CD4-positive, alpha-beta T cell treated with Interleukin-21 for 1 hour (primary cell): Measurements from ENCODE around the gene STYXL2.

ENCODE experiments used
- DNase-seq: peaks from one replicate; pipeline ENCODE4 v3.0.0-alpha.2; 2020

STYXL2 gene

GRCh38 chr1:167081594-167082156, 12.2 kb upstream of the STYXL2 start:
- no peak for DNase-seq

DNA sequence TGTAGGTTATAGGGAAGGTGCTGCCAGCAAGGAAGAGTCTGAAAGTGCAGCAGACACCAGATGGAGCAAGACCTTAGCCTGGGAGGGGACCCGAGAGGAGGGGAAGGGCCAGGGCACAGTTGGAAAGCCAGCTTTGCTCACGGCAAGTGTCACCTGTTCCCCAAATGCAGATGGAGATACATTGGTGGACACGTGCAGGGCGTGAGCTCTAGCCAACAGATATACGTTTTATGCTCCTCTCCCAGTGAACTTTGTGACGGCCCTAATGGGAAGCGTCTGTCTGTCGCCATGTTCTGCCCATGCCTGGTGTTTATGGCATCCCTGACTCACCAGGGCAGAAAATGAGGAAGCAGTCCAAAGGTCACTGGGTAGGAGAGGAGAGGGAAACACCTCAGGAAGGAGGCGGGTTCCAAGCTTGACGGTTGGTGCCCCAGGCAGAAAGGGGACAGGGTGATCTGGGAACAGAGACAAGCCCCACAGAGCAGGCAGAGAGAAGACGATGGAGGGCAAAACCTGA, 11.3 kb upstream of the STYXL2 start:
- DNase-seq: no peak

- no peak for DNase-seq
Measured at GRCh38 chr1:167083066-167083665, 10.7 kb upstream of the STYXL2 start.

DNA sequence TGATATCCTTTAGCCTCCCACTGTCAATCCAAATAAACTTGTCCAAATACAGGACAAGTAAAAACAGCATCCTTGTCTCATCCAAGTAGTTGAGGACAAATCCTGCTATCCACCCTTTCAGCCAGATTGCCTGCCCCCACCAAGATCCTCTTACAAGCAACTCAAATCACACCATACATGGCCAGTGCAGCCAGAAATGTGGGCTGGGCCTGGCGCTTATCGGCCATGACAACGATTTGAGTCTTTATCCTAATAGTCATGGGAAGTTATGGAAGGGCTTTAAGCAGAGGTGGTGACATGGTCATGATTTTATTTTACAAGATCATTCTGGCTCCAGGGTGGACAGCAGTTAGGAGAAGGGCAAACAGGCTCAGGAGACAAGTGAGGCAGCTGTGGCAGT, 10.0 kb upstream of the STYXL2 start:
- DNase-seq: no peak

DNA sequence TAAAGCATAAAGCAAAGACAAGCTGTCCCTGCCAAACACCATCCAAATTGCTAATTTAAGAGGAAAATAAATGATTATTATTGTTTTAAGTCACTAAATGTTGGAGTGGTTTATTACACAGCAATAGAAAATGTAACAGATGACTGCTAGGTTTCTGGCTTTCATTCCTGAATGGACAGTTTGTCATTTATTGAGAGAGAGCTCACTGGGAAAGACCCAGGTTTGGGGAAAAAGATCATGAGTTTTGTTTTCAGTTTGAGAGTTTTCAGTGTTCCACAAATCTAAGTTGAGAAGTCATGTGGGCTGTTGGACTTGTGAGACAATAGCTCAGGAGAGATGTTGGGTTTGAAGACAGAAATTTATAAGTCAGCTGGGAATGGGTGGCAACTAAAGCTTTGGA, 9.1 kb upstream of the STYXL2 start:
- DNase-seq: no peak

GRCh38 chr1:167086033-167086432, 7.8 kb upstream of the STYXL2 start:
- DNase-seq: no peak

DNA sequence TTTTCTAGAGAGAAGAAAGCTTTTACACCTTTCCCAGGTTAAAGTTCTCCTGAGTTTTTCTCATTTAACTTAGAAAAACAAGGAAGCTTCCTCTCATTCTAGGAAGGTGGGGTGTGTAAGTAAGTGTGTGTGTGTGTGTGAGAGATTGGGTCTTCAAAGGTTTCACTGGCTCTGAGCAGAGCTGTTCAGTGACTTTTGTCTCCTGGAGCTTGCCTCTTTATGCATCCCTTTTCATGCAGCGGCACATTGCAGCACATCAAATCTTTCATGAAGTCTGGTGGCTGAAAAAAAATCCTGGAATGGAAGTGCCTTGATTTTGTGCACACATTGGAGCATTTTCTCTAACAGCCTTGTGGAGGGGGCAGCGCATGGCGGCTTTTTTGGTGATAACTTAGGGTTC, 7.1 kb upstream of the STYXL2 start:
- no peak for DNase-seq

DNA sequence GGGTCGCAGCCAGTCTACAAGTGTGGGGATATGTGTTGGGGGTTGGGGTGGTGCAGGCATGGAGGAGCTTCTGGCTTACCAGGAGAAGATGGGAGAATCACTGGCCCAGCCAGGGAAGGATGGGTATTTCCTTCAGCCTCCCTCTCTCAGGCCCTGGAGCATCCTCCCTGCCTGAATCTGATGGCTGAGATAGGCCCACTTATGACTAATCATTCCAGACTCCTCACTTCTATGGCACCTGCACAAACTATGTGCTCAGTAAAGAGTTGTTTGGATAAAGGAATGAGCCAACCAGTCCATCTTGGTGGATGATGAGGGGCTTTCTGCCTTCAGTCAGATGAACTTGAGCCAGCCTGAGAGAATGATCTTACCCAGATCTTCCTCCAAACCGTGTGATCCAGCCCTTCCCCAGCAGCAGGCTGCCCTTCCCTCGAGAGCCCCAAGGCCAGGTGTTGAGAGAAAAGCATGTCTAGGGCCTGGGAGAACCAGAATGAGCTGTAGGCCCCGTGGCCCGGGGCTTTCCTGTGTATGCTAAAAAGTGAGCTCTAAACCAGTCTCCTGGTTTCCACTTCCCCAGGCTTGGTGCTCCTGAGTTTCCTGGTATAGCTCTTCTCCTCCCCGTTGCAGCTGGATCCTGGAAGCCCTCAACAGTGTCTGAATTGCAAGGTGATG, 5.0 kb upstream of the STYXL2 start:
- DNase-seq: no peak

GRCh38 chr1:167089939-167090313, 3.9 kb upstream of the STYXL2 start:
- DNase-seq: no peak

DNA sequence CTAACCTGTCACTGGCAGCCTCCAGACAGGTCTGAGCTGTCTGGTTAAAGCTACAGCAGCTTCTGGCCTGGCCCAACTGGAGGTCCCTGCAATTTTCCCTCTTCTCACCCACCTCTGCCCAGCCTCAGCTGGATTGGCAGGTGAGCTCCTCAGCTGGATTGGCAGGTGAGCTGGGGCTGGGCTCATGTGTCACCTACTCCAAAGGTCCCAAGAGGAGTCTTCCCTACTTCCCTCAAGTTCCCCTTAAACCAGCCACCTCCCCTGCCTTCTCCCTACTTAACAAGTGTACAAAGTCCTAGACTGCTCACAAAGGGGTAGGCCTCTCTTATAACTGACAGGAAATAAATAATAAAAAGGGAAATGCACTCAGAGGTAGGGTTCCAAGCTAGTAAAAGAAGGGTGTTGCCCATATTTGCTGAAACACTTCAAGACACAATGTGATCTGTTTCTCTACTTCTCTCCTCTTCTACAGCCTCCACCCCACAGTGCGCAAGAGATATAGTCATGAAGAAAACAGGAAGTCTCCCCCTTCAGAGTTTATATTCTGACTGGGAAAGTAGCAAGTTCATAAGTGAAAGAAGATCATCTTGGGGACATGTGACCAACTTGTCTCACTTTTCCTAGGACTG, 3.4 kb upstream of the STYXL2 start, which contains the start of gene GPA33:
GPA33 (minus strand) TSS at position 64 of the 629 bp plus-strand sequence. CDS start 90 bp downstream, outside the sequence.
- peak; percentile 55 for DNase-seq

GRCh38 chr1:167092653-167093052, 1.2 kb upstream of the STYXL2 start:
- DNase-seq: no peak

GRCh38 chr1:167094690-167095089, 815 bp downstream of the STYXL2 start:
- no peak for DNase-seq

- DNase-seq: no peak
Measured at GRCh38 chr1:167095368-167095767, 1.5 kb downstream of the STYXL2 start.

DNA sequence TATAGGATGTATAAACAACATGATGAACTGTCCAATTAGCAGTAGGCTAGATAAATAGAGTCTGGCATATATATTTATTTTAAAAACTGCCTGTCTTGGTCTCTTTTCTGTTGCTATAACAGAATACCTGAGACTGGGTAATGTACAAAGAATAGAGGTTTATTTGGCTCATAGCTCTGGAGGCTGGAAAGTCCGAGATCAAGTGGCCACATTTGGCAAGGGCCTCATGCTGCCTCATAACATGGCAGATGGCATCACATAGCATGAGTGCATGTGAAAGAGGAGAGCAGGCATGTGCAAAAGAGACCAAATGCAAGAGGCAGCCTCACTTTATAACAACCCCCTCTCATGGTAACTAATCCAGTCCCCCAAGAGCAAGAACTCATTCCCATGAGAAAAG, 6.0 kb downstream of the STYXL2 start:
- DNase-seq: no peak

DNA sequence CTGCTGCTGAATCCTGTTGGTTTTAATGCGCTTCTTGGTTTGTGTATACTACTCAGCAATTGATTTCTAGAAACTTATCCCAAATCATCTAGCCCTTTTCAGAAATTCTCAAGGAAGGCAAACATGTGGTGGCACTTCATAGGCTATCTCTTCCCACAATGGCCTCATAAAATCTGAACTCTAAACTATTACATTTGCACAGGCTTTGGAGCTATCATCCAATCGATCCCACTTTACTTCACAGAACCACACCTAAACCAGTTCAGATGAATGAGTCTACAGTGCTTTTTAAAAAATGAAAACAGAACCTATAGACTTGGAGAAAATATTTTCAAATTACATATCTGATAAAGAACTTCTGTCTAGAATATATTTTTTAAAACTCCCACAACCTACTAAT, 6.9 kb downstream of the STYXL2 start:
- no peak for DNase-seq

GRCh38 chr1:167101754-167102153, 7.9 kb downstream of the STYXL2 start:
- DNase-seq: no peak

GRCh38 chr1:167102906-167103573, 9.2 kb downstream of the STYXL2 start:
- no peak for DNase-seq

GRCh38 chr1:167104256-167104633, 10.4 kb downstream of the STYXL2 start:
- no peak for DNase-seq

- DNase-seq: no peak
Measured at GRCh38 chr1:167105271-167106118, 11.6 kb downstream of the STYXL2 start.

GRCh38 chr1:167106119-167106461, 12.2 kb downstream of the STYXL2 start:
- DNase-seq: no peak

- no peak for DNase-seq
Measured at GRCh38 chr1:167107456-167107855, 13.6 kb downstream of the STYXL2 start.

DNA sequence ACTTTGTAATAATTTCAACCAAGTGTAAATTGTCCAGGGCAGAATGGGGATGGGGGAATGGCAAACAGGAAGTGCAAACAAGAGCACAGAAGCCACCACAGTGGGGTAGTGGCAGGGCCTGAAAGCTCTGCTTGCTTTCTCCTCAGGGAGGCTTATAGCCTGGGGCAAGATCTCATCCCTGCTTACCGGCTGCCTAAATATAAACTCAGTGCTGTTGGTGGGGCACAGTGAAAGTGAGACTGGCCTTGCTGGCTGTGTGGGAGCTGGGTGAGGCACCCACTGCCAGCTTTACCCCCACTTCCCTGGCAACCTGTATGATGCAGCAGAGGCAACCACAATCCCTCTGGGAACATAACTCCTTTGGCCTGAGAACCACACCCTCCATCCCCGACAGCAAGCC, 15.2 kb downstream of the STYXL2 start:
- no peak for DNase-seq

DNA sequence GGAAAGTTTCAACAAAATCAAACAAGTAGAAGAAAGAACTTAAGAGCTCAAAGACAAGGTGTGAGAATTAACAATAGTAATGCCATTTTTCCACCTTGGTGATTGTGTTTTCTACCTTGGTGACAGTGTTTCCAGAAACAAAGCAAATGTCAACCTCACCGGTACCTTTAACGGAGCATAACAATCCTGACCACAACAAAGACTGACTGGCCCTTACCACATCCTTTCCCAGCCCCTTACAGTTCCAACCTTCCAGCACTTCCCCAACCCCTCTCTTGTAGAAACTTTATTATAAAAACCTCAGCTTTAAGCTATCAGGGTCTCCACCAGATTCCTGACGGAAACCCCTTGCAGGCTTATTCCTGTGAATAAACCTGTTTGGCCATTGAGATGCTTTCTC, 16.7 kb downstream of the STYXL2 start:
- DNase-seq: peak; percentile 45
